K562 (cell line): ENCODE data around the gene NTM. TPM values are rescaled to one million over a fixed set of nuclear protein-coding genes. Genes with fewer than 3 reads are reported as not detected.

Experiments
- ATAC-seq: fragments of 200-7000 bp; cut with Tn5 transposase; 3 replicates; pipeline ENCODE4 v1.9.1; 2020; ENCODE audit warnings: moderate library complexity
- BruUV-seq: library from RNA; stranded (reverse); fragments of 400-500 nt; replicated peaks from 2 replicates; lab custom pipeline; 2021; lab: Mats Ljungman, UMichigan
- CTCF ChIA-PET: fragments of 300-600 bp; formaldehyde crosslinking; extraction: SDS; loops from one replicate; lab custom pipeline; 2021; ENCODE audit warnings: low intra/inter-chr PET ratio; lab: Yijun Ruan, JAX
- POLR2A ChIA-PET: fragments of 300-600, 350-650 bp; sonication (Branson Sonifier 250); formaldehyde crosslinking; extraction: SDS; loops from one replicate; lab custom pipeline; 2021; ENCODE audit warnings: antibody characterized with exemption, inconsistent platforms; lab: Yijun Ruan, JAX
- DNase-seq, 4 experiments: peaks; one replicate each; pipeline versions ENCODE4 v3.0.0 to v3.0.0-alpha.2; 2011 to 2018; ENCODE audit warnings: low spot score in 3 of 4, mixed read lengths in 3 of 4; ENCODE audit errors: extremely low read depth in 1 of 4
- FAIRE-seq: peaks from 2 replicates; lab custom pipeline; 2011; peaks lifted over from hg19 to GRCh38; lab: Jason Lieb, UNC
- H2AFZ ChIP-seq: 2 replicates; pipeline ENCODE4 v1.6.0; 2011; ENCODE audit warnings: low read depth, low read length, control low read depth, inconsistent platforms
- H3K27ac ChIP-seq: fragments of 200-600 bp; 3 replicates; pipeline ENCODE4 v1.8.0; 2011; ENCODE audit warnings: low read depth, mild to moderate bottlenecking, control low read depth, inconsistent platforms, low read length, moderate library complexity, mixed read lengths; ENCODE audit errors: extremely low read depth
- H3K27me3 ChIP-seq, 2 experiments: fragments of 300-600 bp in 1 of 2; 2 replicates in 1 of 2; 3 replicates in 1 of 2; pipeline versions ENCODE4 v1.6.0 to v1.8.0; 2011; ENCODE audit warnings: inconsistent platforms in 2 of 2, low read length in 2 of 2, mild to moderate bottlenecking in 1 of 2, mixed read lengths in 1 of 2, moderate library complexity in 1 of 2; ENCODE audit not compliant: control insufficient read depth in 2 of 2, insufficient read depth in 2 of 2
- H3K36me3 ChIP-seq: fragments of 300-600 bp; 3 replicates; pipeline ENCODE4 v1.8.0; 2011; ENCODE audit warnings: mild to moderate bottlenecking, low read length, inconsistent platforms; ENCODE audit not compliant: control insufficient read depth, insufficient read depth
- H3K4me1 ChIP-seq, 2 experiments: fragments of 200-600 bp in 1 of 2; replicated peaks in 1 of 2; 2 replicates in 1 of 2; 3 replicates in 1 of 2; pipeline versions ENCODE4 v1.5.1 to v1.8.0; 2011; ENCODE audit warnings: inconsistent platforms in 2 of 2, low read length in 2 of 2, mild to moderate bottlenecking in 1 of 2, mixed read lengths in 1 of 2, moderate library complexity in 1 of 2; ENCODE audit not compliant: control insufficient read depth in 2 of 2, insufficient read depth in 2 of 2
- H3K4me2 ChIP-seq: 2 replicates; pipeline ENCODE4 v1.6.1; 2011; ENCODE audit warnings: low read length, control low read depth, inconsistent platforms, mixed read lengths; ENCODE audit not compliant: insufficient read depth
- H3K4me3 ChIP-seq: fragments of 200-600 bp; sonication (generic), shearing (Covaris generic); 2 replicates; pipeline ENCODE4 v1.5.1; 2016; ENCODE audit warnings: control low read depth, inconsistent platforms
- H3K79me2 ChIP-seq: fragments of 200-600 bp; 3 replicates; pipeline ENCODE4 v1.8.0; 2011; ENCODE audit warnings: low read length, inconsistent platforms; ENCODE audit not compliant: control insufficient read depth, insufficient read depth
- H3K9ac ChIP-seq, 2 experiments: 2 replicates each; pipeline versions ENCODE4 v1.6.0 to v1.6.1; 2011; ENCODE audit warnings: low read depth in 2 of 2, low read length in 2 of 2, control low read depth in 1 of 2, inconsistent platforms in 1 of 2, mild to moderate bottlenecking in 1 of 2, mixed read lengths in 1 of 2; ENCODE audit not compliant: insufficient read depth in 1 of 2
- H3K9me1 ChIP-seq: one replicate; pipeline ENCODE4 v1.6.0; 2011; ENCODE audit warnings: inconsistent platforms, mild to moderate bottlenecking, low read length, moderate library complexity; ENCODE audit not compliant: control insufficient read depth, insufficient read depth
- H3K9me3 ChIP-seq: replicated peaks from 2 replicates; pipeline ENCODE4 v1.5.1; 2011; ENCODE audit warnings: low read depth, low read length, inconsistent platforms; ENCODE audit not compliant: control insufficient read depth, insufficient read depth
- H4K20me1 ChIP-seq: replicated peaks from 2 replicates; pipeline ENCODE4 v1.6.1; 2011; ENCODE audit warnings: low read length, inconsistent platforms, mixed read lengths; ENCODE audit not compliant: control insufficient read depth, insufficient read depth
- DLX4 ChIP-seq: fragments of 250-450 bp; sonication (Bioruptor Pico); IDR thresholded peaks from 2 replicates; pipeline ENCODE4 v1.6.1; 2021; ENCODE audit warnings: mild to moderate bottlenecking
- E2F1 ChIP-seq: sonication (generic); formaldehyde crosslinking; IDR thresholded peaks from 2 replicates; pipeline ENCODE4 v1.8.1; 2023; ENCODE audit warnings: mild to moderate bottlenecking, missing genetic modification reagents, moderate library complexity
- E2F3 ChIP-seq: fragments of 250-450 bp; sonication (Bioruptor Pico); IDR thresholded peaks from 2 replicates; pipeline ENCODE4 v1.4.0; 2020; ENCODE audit warnings: mild to moderate bottlenecking
- ESRRB ChIP-seq: fragments of 250-450 bp; sonication (Bioruptor Pico); IDR thresholded peaks from 2 replicates; pipeline ENCODE4 v1.5.0; 2020; ENCODE audit warnings: mild to moderate bottlenecking, moderate library complexity, borderline replicate concordance
- ETS2 ChIP-seq: IDR thresholded peaks from 2 replicates; pipeline ENCODE4 v1.6.1; 2016; ENCODE audit warnings: borderline replicate concordance, missing genetic modification characterization, mild to moderate bottlenecking, moderate library complexity, missing compliant biosample characterization; ENCODE audit not compliant: poor library complexity, severe bottlenecking
- NFRKB ChIP-seq: fragments of 450-650 bp; IDR thresholded peaks from 2 replicates; pipeline ENCODE4 v1.6.1; 2016; ENCODE audit warnings: low read depth
- NR1H2 ChIP-seq: sonication (generic); formaldehyde crosslinking; IDR thresholded peaks from 2 replicates; pipeline ENCODE4 v1.4.0; 2020; ENCODE audit warnings: mild to moderate bottlenecking, missing genetic modification reagents
- NR3C1 ChIP-seq: sonication (generic); formaldehyde crosslinking; IDR thresholded peaks from 2 replicates; pipeline ENCODE4 v1.8.1; 2022; ENCODE audit warnings: missing genetic modification reagents
- RNF2 ChIP-seq: sonication (generic); IDR thresholded peaks from 2 replicates; pipeline ENCODE4 v1.6.1; 2016
- SIRT6 ChIP-seq: IDR thresholded peaks from one replicate; pipeline ENCODE4 v1.6.1; 2012; ENCODE audit warnings: low read depth, mild to moderate bottlenecking, control low read depth, inconsistent platforms, low read length, moderate library complexity
- SMAD4 ChIP-seq: fragments of 250-450 bp; sonication (Bioruptor Pico); conservative IDR thresholded peaks from 2 replicates; pipeline ENCODE4 v1.8.0; 2021; ENCODE audit warnings: inconsistent platforms, mild to moderate bottlenecking, moderate library complexity
- SREBF2 ChIP-seq: sonication (generic); formaldehyde crosslinking; IDR thresholded peaks from 2 replicates; pipeline ENCODE4 v1.4.0; 2020; ENCODE audit warnings: mild to moderate bottlenecking, missing genetic modification reagents
- SRSF3 ChIP-seq: fragments of 200-400 bp; formaldehyde crosslinking; IDR thresholded peaks from 2 replicates; pipeline ENCODE4 v1.6.1; 2016; ENCODE audit warnings: mild to moderate bottlenecking, low read length, moderate library complexity; ENCODE audit not compliant: insufficient read depth
- SUPT5H ChIP-seq: fragments of 450-650 bp; IDR thresholded peaks from 2 replicates; pipeline ENCODE4 v1.6.1; 2016
- TAF1 ChIP-seq: IDR thresholded peaks from 2 replicates; pipeline ENCODE4 v1.6.1; 2011; ENCODE audit warnings: mild to moderate bottlenecking, low read length, moderate library complexity; ENCODE audit not compliant: insufficient read depth, control insufficient read depth, severe bottlenecking; ENCODE audit errors: extremely low read depth
- TCFL5 ChIP-seq: fragments of 250-450 bp; sonication (Bioruptor Pico); conservative IDR thresholded peaks from 2 replicates; pipeline ENCODE4 v1.6.1; 2021; ENCODE audit warnings: mild to moderate bottlenecking, moderate library complexity, matching md5 sums
- ZNF449 ChIP-seq: fragments of 250-450 bp; sonication (Bioruptor Pico); IDR thresholded peaks from 2 replicates; pipeline ENCODE4 v1.8.0; 2022; ENCODE audit warnings: moderate library complexity, mild to moderate bottlenecking, inconsistent platforms
- WGBS: fragments of 100-300 bp; shearing (Covaris generic); methylation state at CpG from one replicate; pipeline ENCODE4 v1.1.6; 2016; ENCODE audit warnings: low coverage, mixed read lengths; ENCODE audit not compliant: insufficient coverage; ENCODE audit errors: missing lambda C conversion rate; 5-methylcytosine and 5-hydroxymethylcytosine counted together
- in situ Hi-C: fragments of 300-500 bp; cut with MboI; formaldehyde crosslinking; loops from 4 replicates; pipeline ENCODE4 v1.15.0; 2018; ENCODE audit warnings: inconsistent platforms, mixed read lengths
- intact Hi-C: fragments of 100-400 bp; cut with micrococcal nuclease; formaldehyde crosslinking; loops from 2 replicates; pipeline ENCODE4 v1.14.2; 2022
- polyA plus RNA-seq, 8 experiments: library from polyadenylated mRNA; depleted of rRNA in 4 of 8; stranded (reverse) in 5 of 8; unstranded in 3 of 8; fragments of >200 nt; fragmentation: Nextera tagmentation in 2 of 8; fragmentation: Illumina TruSeq in 1 of 8; extraction: Ambion mirVana in 2 of 8; extraction: Trizol in 1 of 8; gene quantifications; 2 replicates each; pipeline versions ENCODE4 v1.2.1 to v1.2.3, GENCODE V29; 2011 to 2014; ENCODE audit warnings: inconsistent platforms in 1 of 8, missing spikeins in 1 of 8
- total RNA-seq, 7 experiments: library from RNA; depleted of rRNA in 6 of 7; stranded (reverse); fragments of >200 nt in 6 of 7; fragmentation: Illumina TruSeq in 2 of 7; extraction: Trizol in 2 of 7; gene quantifications; 2 replicates each; pipeline versions ENCODE4 v1.2.1 to v1.2.3, GENCODE V29; 2011 to 2021; ENCODE audit warnings: low replicate concordance in 1 of 7

The NTM gene
- total and polyA plus RNA-seq, 9 of the 15 experiments (the other 6 are each of a cell fraction or from before 2014, with no cell fraction given): not detected

- TF ChIP-seq TAF1 (no peak), E2F1 (CRISPR knock-in tag) (no peak), SRSF3 (no peak)
Observed at GRCh38 chr11:131503017-131503416, 132.6 kb downstream of the NTM start (continued).

- no peak overlapping the region for H3K4me2 ChIP-seq
- in situ Hi-C loops: no loop called here
- H3K9me1 ChIP-seq: no peaks in the 10 kb centered on the region
- H3K4me1 ChIP-seq: no peaks in the 10 kb centered on the region
- ChIA-PET POLR2A (interaction anchor here (0.6 to 1.1 kb wide), 2 partner anchors 20 to 457 kb away, joined by 3 read pairs; no protein-coding TSS in a partner anchor), CTCF (no interaction called here)
- intact Hi-C loops: no loop called here
- no peak for TF ChIP-seq NFRKB
- TF ChIP-seq SIRT6: no peak
- TF ChIP-seq E2F3 (CRISPR knock-in tag): no peak
- no peak for TF ChIP-seq NR1H2 (CRISPR knock-in tag)
- TF ChIP-seq ZNF449 (CRISPR knock-in tag): no peak
- TF ChIP-seq TCFL5 (CRISPR knock-in tag): no peak
- TF ChIP-seq SREBF2 (CRISPR knock-in tag): no peak
- TF ChIP-seq RNF2: no peak
- no peak for TF ChIP-seq ETS2 (tag)
- TF ChIP-seq ESRRB (CRISPR knock-in tag): no peak
- TF ChIP-seq NR3C1 (CRISPR knock-in tag): no peak
- no peak for TF ChIP-seq DLX4 (CRISPR knock-in tag)
- no peak for TF ChIP-seq SUPT5H
- TF ChIP-seq SMAD4 (CRISPR knock-in tag): no peak
- no peaks in the 10 kb centered on the region; a peak in 1 of 5 replicates for H3K27me3 ChIP-seq
- H3K79me2 ChIP-seq: no peaks in the 10 kb centered on the region
- H3K36me3 ChIP-seq: no peaks in the 10 kb centered on the region
- H3K4me3 ChIP-seq: no peak overlapping the region
- H3K9me3 ChIP-seq: no peaks in the 10 kb centered on the region
- FAIRE-seq (no peak), DNase-seq (peak in 1 of 4 experiments; percentile 16), ATAC-seq (0 out of 3 replicates have a peak, but pooled peaks have one; percentile 33)
- H2AFZ ChIP-seq: no peak overlapping the region
- no peaks in the 10 kb centered on the region for H4K20me1 ChIP-seq
- 0% methylated on average over 15 of the region's 15 CpGs for WGBS
- no peak overlapping the region; the same call in 2 of the 3 replicates for H3K27ac ChIP-seq
- no peak overlapping the region for H3K9ac ChIP-seq
- BruUV-seq: no TSS peak
Observed at GRCh38 chr11:131504199-131504949, 134.0 kb downstream of the NTM start.
